H1 (cell line): ENCODE results near the gene NKD2.

Experiments
- EZH2 ChIP-seq: fragments of 200-600 bp; sonication (generic); IDR thresholded peaks from 2 replicates; pipeline ENCODE4 v1.7.1; 2012; ENCODE audit warnings: low read depth, mild to moderate bottlenecking, moderate library complexity, low read length, inconsistent platforms; ENCODE audit not compliant: severe bottlenecking
- KDM5A ChIP-seq: fragments of 200-600 bp; IDR thresholded peaks from 2 replicates; pipeline ENCODE4 v1.7.1; 2012; ENCODE audit warnings: mild to moderate bottlenecking, low read length, inconsistent platforms, mixed read lengths
- POLR2A ChIP-seq, 2 experiments: IDR thresholded peaks; 1 replicate in 1 of 2; 2 replicates in 1 of 2; pipeline ENCODE4 v1.6.1; 2011; ENCODE audit warnings: low read depth in 2 of 2, low read length in 2 of 2, mild to moderate bottlenecking in 2 of 2; ENCODE audit errors: control extremely low read depth in 1 of 2
- POU5F1 ChIP-seq: IDR thresholded peaks from 2 replicates; pipeline ENCODE4 v1.6.1; 2011; ENCODE audit warnings: low read depth, mild to moderate bottlenecking, low read length, moderate library complexity
- TAF1 ChIP-seq: IDR thresholded peaks from 2 replicates; pipeline ENCODE4 v1.6.1; 2011; ENCODE audit warnings: mild to moderate bottlenecking, low read depth, low read length
- TF ChIP-seq, protein P1 (sequence below), 3 experiments: IDR thresholded peaks; 1 replicate in 2 of 3; 2 replicates in 1 of 3; pipeline versions ENCODE4 v1.5.1 to v1.6.1; 2011; ENCODE audit warnings: low read length in 3 of 3, mild to moderate bottlenecking in 3 of 3, inconsistent platforms in 2 of 3, low read depth in 1 of 3, moderate library complexity in 1 of 3; ENCODE audit not compliant: insufficient read depth in 1 of 3; ENCODE audit errors: control extremely low read depth in 1 of 3

DNA sequence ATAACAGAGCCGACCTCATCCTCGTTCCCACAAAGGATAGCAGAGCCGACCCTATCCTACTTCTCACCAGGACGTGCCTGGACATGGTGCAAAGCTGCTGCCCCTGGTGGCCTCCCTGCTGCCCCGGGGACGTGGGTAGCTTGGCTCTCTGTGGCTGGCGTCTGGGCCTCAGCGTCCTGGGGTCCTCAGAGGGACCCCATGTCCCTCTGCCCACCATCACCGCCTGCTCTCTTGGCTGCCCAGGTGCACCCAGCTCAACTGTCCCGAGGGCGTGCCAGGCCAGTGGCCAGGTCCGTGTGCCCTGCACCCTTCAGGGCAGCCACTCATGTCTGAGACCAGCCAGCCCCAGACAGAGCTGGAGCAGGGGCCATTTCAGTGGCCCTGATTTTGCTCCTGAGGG lies 8.5 kb downstream of the NKD2 start:
- no peak for TF ChIP-seq POLR2A (IDR thresholded peaks at IDR 0.05; ENCODE audit: control extremely low read depth in 1 of 2, low read depth in 2 of 2, low read length in 2 of 2)
- TF ChIP-seq, protein P1, sequence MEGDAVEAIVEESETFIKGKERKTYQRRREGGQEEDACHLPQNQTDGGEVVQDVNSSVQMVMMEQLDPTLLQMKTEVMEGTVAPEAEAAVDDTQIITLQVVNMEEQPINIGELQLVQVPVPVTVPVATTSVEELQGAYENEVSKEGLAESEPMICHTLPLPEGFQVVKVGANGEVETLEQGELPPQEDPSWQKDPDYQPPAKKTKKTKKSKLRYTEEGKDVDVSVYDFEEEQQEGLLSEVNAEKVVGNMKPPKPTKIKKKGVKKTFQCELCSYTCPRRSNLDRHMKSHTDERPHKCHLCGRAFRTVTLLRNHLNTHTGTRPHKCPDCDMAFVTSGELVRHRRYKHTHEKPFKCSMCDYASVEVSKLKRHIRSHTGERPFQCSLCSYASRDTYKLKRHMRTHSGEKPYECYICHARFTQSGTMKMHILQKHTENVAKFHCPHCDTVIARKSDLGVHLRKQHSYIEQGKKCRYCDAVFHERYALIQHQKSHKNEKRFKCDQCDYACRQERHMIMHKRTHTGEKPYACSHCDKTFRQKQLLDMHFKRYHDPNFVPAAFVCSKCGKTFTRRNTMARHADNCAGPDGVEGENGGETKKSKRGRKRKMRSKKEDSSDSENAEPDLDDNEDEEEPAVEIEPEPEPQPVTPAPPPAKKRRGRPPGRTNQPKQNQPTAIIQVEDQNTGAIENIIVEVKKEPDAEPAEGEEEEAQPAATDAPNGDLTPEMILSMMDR (IDR thresholded peaks at IDR 0.05; ENCODE audit: control extremely low read depth in 1 of 3, insufficient read depth in 1 of 3, low read depth in 1 of 3, low read length in 3 of 3): no peak
- TF ChIP-seq TAF1: no peak
- TF ChIP-seq KDM5A: no peak
- no peak for TF ChIP-seq POU5F1
- no peak for TF ChIP-seq EZH2
